GM12892 (cell line): Measurements from ENCODE around the gene LEMD3.

Source experiments
- POLR2A ChIP-seq: IDR thresholded peaks from 2 replicates; pipeline ENCODE4 v1.6.1; 2011; ENCODE audit warnings: low read depth, low read length, control low read depth
- POLR2AphosphoS5 ChIP-seq: IDR thresholded peaks from 2 replicates; pipeline ENCODE4 v1.6.1; 2011; ENCODE audit warnings: low read depth, low read length, control low read depth

DNA sequence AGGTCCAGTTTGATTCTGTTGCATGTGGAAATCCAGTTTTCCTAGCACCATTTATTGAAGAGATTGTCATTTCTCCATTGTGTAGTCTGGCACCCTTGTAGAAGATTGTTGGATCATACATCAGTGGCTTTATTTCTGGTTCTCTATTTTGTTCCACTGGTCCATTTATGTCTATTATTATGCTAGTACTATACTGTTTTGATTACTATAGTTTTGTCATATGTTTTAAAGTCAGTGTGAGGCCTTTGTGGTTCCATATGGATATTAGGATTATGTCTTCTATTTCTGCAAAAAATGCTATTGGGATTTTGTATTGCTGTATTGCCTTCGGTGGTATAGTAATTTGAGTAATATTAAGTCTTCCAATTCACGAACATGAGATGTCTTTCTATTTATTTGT lies 51.4 kb downstream of the LEMD3 start:
- TF ChIP-seq POLR2A (no peak), POLR2AphosphoS5 (no peak)
